Neuronal stem cell (in vitro differentiated cells): ENCODE measurements around the gene CKB.

Experiments used
- DNase-seq: peaks from one replicate; pipeline ENCODE4 v3.0.0-alpha.2; 2013; ENCODE audit warnings: low spot score
- H2AFZ ChIP-seq: one replicate; pipeline ENCODE4 v1.6.1; 2013; ENCODE audit warnings: mild to moderate bottlenecking, low read length, inconsistent platforms
- H2AK5ac ChIP-seq: 2 replicates; pipeline ENCODE4 v1.6.1; 2013; ENCODE audit warnings: low read depth, mild to moderate bottlenecking, inconsistent platforms, low read length, moderate library complexity, mixed read lengths
- H2BK120ac ChIP-seq: 2 replicates; pipeline ENCODE4 v1.6.1; 2013; ENCODE audit warnings: low read depth, mild to moderate bottlenecking, inconsistent platforms, low read length, moderate library complexity, mixed read lengths
- H2BK12ac ChIP-seq: one replicate; pipeline ENCODE4 v1.6.1; 2013; ENCODE audit warnings: low read length, inconsistent platforms
- H2BK15ac ChIP-seq: 2 replicates; pipeline ENCODE4 v1.6.1; 2013; ENCODE audit warnings: mild to moderate bottlenecking, low read length, inconsistent platforms, mixed read lengths
- H2BK5ac ChIP-seq: one replicate; pipeline ENCODE4 v1.6.1; 2013; ENCODE audit warnings: inconsistent platforms, mild to moderate bottlenecking, low read length, moderate library complexity
- H3K14ac ChIP-seq: one replicate; pipeline ENCODE4 v1.6.1; 2013; ENCODE audit warnings: low read length, inconsistent platforms
- H3K18ac ChIP-seq: 2 replicates; pipeline ENCODE4 v1.6.1; 2013; ENCODE audit warnings: low read length, inconsistent platforms
- H3K23ac ChIP-seq: 2 replicates; pipeline ENCODE4 v1.6.1; 2013; ENCODE audit warnings: low read depth, mild to moderate bottlenecking, mixed read lengths, low read length, inconsistent platforms; ENCODE audit not compliant: poor library complexity
- H3K27ac ChIP-seq: replicated peaks from 3 replicates; pipeline ENCODE4 v1.5.1; 2013; ENCODE audit warnings: low read length, inconsistent platforms
- H3K27me3 ChIP-seq, 3 experiments: 2 replicates each; pipeline ENCODE4 v1.6.1; 2013; ENCODE audit warnings: low read length in 3 of 3, mild to moderate bottlenecking in 2 of 3, inconsistent platforms in 1 of 3, low read depth in 1 of 3, mixed read lengths in 1 of 3, moderate library complexity in 1 of 3; ENCODE audit not compliant: control insufficient read depth in 3 of 3, insufficient read depth in 3 of 3
- H3K36me3 ChIP-seq, 2 donors: replicated peaks in 1 of 2; 2 replicates each; pipeline ENCODE4 v1.6.1; 2013; ENCODE audit warnings: low read length in 2 of 2; ENCODE audit not compliant: control insufficient read depth in 2 of 2, insufficient read depth in 2 of 2
- H3K4ac ChIP-seq: 2 replicates; pipeline ENCODE4 v1.6.1; 2013; ENCODE audit warnings: inconsistent platforms, mild to moderate bottlenecking, low read length, moderate library complexity
- H3K4me1 ChIP-seq, 2 donors: 1 replicate in 1 of 2; 2 replicates in 1 of 2; pipeline ENCODE4 v1.6.1; 2013; ENCODE audit warnings: low read length in 2 of 2, low read depth in 1 of 2; ENCODE audit not compliant: control insufficient read depth in 2 of 2, insufficient read depth in 1 of 2
- H3K4me2 ChIP-seq: one replicate; pipeline ENCODE4 v1.6.1; 2013; ENCODE audit warnings: mild to moderate bottlenecking, low read length, inconsistent platforms; ENCODE audit not compliant: insufficient read depth, poor library complexity, severe bottlenecking
- H3K4me3 ChIP-seq, 2 donors: 2 replicates each; pipeline ENCODE4 v1.5.1; 2013; ENCODE audit warnings: low read length in 2 of 2, mild to moderate bottlenecking in 2 of 2, inconsistent platforms in 1 of 2, moderate library complexity in 1 of 2
- H3K79me1 ChIP-seq: one replicate; pipeline ENCODE4 v1.6.1; 2013; ENCODE audit warnings: low read depth, mild to moderate bottlenecking, inconsistent platforms, low read length, moderate library complexity
- H3K9ac ChIP-seq: one replicate; pipeline ENCODE4 v1.6.1; 2013; ENCODE audit warnings: mild to moderate bottlenecking, low read depth, low read length, inconsistent platforms; ENCODE audit not compliant: poor library complexity
- H3K9me3 ChIP-seq, 2 donors: replicated peaks in 1 of 2; 2 replicates each; pipeline versions ENCODE3 to v1.6.1; 2013; ENCODE audit warnings: low read length in 2 of 2, mild to moderate bottlenecking in 2 of 2, inconsistent platforms in 1 of 2, low read depth in 1 of 2, mixed read lengths in 1 of 2, moderate library complexity in 1 of 2; ENCODE audit not compliant: control insufficient read depth in 2 of 2, insufficient read depth in 1 of 2
- H4K8ac ChIP-seq: one replicate; pipeline ENCODE4 v1.6.1; 2013; ENCODE audit warnings: low read depth, mild to moderate bottlenecking, inconsistent platforms, low read length, moderate library complexity
- H4K91ac ChIP-seq: one replicate; pipeline ENCODE4 v1.6.1; 2013; ENCODE audit warnings: low read length, low read depth, mild to moderate bottlenecking, inconsistent platforms; ENCODE audit not compliant: poor library complexity
- WGBS, 2 donors: extraction: QIAGEN DNeasy Blood & Tissue Kit; methylation state at CpG; one replicate each; pipeline ENCODE4 v1.1.7; 2013; ENCODE audit warnings: missing lambda C conversion rate in 2 of 2, mixed read lengths in 1 of 2; ENCODE audit not compliant: insufficient read length in 2 of 2, insufficient replicate concordance in 1 of 2; ENCODE audit errors: extremely low coverage in 2 of 2; 5-methylcytosine and 5-hydroxymethylcytosine counted together

The CKB gene

DNA sequence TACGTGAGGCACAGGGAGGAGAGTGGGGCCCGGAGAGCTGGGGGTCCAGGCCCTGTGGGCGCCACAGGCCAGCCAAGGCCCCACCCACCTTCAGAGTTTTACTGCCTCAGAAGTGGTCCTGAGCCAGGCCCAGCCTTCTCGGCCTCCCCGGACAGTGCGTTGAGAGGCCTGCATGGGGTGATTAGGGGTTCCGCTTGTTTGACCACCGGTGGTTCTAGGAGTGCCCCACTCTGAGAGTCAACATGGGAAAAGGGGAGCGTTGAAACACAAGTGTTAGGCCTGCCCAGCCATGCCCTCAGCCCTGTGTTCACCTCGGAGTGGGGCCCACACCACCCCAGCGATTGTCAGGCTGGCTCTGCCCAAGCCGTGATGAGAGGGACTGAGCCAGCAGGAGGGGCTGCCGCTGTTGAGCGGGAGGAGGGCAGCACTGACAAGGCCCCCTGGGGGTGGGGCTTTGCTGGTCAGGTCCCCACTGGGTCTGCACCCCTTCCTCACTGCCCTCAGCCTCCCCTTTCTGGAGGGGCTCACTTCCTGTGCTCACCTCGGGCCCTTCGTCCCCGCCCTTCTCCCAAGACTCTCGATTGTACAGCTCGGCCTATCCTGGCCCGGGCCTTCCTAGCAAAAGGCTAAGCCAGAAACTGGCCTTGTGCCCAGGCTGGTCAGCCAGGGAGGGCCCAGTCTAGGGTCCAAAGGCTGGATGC lies 4.8 kb downstream of the CKB start:
- H3K9me3 ChIP-seq: no peaks in the 10 kb centered on the region
- no peak overlapping the region for H2BK5ac ChIP-seq
- no peak for DNase-seq
- no CpG with 5 or more reads among the region's 20 CpGs for WGBS, 2 donors
- peaks cover 13% of the 10 kb centered on the region for H3K79me1 ChIP-seq
- H3K27ac ChIP-seq: no peak overlapping the region
- H2AFZ ChIP-seq: no peak overlapping the region
- H3K18ac ChIP-seq: peak overlapping the region; percentile 93
- peaks cover 18 to 44% of the 10 kb centered on the region in 2 donors for H3K4me1 ChIP-seq
- H3K9ac ChIP-seq: peak overlapping the region; percentile 67
- H2BK120ac ChIP-seq: peak overlapping the region; percentile 83
- no peak overlapping the region for H4K91ac ChIP-seq
- H3K36me3 ChIP-seq: peaks cover 18 to 34% of the 10 kb centered on the region in 2 donors
- peak overlapping the region; percentile 98 for H2AK5ac ChIP-seq
- no peak overlapping the region for H3K23ac ChIP-seq
- peaks cover 0 to under 1% (median 0%) of the 10 kb centered on the region in 3 experiments for H3K27me3 ChIP-seq
- peak overlapping the region; percentile 44 for H3K14ac ChIP-seq
- no peak overlapping the region for H3K4me3 ChIP-seq
- peak overlapping the region; percentile 4 for H2BK12ac ChIP-seq
- peak overlapping the region; percentile 83 for H2BK15ac ChIP-seq
- no peak overlapping the region for H3K4me2 ChIP-seq
- H3K4ac ChIP-seq: peak overlapping the region; percentile 3
- peak overlapping the region; percentile 48 for H4K8ac ChIP-seq

DNA sequence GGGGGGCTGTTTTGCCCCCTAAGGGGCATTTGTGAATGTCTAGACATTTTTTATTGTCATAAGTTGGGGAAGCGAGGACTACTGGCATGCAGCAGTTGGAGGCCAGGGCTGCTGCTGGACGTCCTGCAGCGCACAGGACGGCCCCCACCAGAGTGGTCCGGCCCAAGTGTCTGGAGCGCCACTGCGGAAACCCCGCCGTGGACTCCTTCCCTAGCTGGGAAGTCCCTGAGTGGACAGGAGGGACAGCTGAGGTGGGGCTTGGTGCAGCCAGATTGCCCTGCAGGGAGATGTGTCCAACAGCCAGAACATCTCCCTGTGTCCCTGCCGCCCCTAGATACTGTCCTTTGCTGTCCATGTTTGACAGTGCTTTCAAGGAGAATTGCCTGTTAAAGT lies 5.5 kb downstream of the CKB start:
- Histone ChIP-seq H3K9ac (no peak overlapping the region), H2BK5ac (no peak overlapping the region), H3K18ac (no peak overlapping the region), H4K91ac (no peak overlapping the region), H3K27ac (no peak overlapping the region), H3K4me3 (no peak overlapping the region), H2BK15ac (peak overlapping the region; percentile 59), H3K79me1 (peaks cover 12% of the 10 kb centered on the region), H2AFZ (no peak overlapping the region), H4K8ac (no peak overlapping the region), H3K4me1 (peaks cover 18 to 43% of the 10 kb centered on the region in 2 donors), H2BK12ac (peak overlapping the region; percentile 16), H2BK120ac (peak overlapping the region; percentile 26), H3K27me3 (no peaks in the 10 kb centered on the region), H3K14ac (peak overlapping the region; percentile 44), H3K36me3 (peaks cover 18 to 40% of the 10 kb centered on the region in 2 donors), H2AK5ac (peak overlapping the region; percentile 98), H3K23ac (no peak overlapping the region), H3K9me3 (no peaks in the 10 kb centered on the region), H3K4ac (no peak overlapping the region), H3K4me2 (no peak overlapping the region)
- no CpG with 5 or more reads among the region's 10 CpGs for WGBS, 2 donors
- DNase-seq: no peak

DNA sequence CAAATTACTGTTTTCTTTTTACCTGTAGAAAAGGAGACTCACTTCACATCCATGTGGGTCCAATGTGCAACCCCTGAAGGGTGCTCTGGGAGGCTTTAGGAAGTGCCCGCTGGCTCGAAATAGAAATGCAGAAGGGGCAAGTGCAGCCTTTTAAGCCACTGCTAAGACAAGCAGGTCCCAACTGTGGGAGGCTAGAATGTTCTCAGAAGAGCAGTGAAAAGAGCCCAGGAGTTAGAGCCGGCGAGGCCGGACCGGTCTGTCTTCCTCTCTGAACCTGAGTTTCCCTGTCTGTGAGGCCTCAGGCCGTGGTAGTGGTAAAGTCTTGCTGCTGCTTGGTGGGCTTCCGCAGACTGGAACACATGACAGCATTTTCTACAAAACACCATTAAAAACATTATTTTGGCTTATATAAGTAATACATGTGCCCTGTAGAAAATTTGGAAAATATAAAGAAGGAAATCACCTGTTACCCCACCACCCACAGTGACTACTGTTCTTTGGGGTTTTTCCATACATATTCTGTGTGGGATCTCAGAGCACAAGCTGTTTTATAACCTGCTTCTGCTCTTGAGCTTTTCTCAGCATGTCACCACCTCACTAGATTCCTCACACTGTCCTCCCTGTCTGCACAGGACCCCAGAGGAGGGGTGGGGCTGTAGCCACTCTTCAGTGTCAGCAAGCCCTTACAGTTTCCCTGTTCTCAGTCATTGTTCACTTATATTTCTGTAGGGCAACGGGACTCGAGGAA lies 6.0 kb downstream of the CKB start:
- Histone ChIP-seq H3K4me2 (no peak overlapping the region), H3K23ac (no peak overlapping the region), H3K4me1 (peaks cover 18 to 43% of the 10 kb centered on the region in 2 donors), H4K91ac (no peak overlapping the region), H2BK5ac (no peak overlapping the region), H3K18ac (no peak overlapping the region), H3K14ac (no peak overlapping the region), H3K27me3 (no peaks in the 10 kb centered on the region), H3K9me3 (no peaks in the 10 kb centered on the region), H2BK120ac (no peak overlapping the region), H3K9ac (no peak overlapping the region), H3K79me1 (peaks cover 8% of the 10 kb centered on the region), H3K4me3 (no peak overlapping the region), H3K4ac (no peak overlapping the region), H2BK12ac (no peak overlapping the region), H2AFZ (no peak overlapping the region), H3K27ac (no peak overlapping the region), H3K36me3 (peaks cover 18 to 42% of the 10 kb centered on the region in 2 donors), H2BK15ac (no peak overlapping the region), H2AK5ac (peak overlapping the region; percentile 98), H4K8ac (no peak overlapping the region)
- no CpG with 5 or more reads among the region's 10 CpGs for WGBS, 2 donors
- DNase-seq: no peak
